ENCODE results near the gene JMJD7.

Gene JMJD7

DNA sequence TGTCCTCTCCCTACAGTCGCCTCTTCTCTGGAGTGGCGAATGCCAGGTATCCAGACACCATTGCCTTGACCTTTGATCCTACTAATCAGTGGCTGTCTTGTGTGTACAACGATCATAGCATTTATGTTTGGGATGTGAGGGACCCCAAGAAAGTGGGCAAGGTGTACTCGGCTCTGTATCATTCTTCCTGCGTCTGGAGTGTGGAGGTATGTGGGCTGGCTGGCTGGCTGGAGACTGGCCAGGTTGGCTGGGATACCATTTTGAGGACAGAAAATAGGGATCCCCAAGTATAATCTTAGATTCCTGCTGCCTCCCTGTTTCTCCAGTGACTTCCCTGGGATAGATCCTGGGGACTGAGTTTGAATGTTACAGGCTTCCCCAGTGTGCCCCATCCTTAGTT lies 13.4 kb upstream of the JMJD7 start:
- TF ChIP-seq, protein P1, sequence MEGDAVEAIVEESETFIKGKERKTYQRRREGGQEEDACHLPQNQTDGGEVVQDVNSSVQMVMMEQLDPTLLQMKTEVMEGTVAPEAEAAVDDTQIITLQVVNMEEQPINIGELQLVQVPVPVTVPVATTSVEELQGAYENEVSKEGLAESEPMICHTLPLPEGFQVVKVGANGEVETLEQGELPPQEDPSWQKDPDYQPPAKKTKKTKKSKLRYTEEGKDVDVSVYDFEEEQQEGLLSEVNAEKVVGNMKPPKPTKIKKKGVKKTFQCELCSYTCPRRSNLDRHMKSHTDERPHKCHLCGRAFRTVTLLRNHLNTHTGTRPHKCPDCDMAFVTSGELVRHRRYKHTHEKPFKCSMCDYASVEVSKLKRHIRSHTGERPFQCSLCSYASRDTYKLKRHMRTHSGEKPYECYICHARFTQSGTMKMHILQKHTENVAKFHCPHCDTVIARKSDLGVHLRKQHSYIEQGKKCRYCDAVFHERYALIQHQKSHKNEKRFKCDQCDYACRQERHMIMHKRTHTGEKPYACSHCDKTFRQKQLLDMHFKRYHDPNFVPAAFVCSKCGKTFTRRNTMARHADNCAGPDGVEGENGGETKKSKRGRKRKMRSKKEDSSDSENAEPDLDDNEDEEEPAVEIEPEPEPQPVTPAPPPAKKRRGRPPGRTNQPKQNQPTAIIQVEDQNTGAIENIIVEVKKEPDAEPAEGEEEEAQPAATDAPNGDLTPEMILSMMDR (IDR thresholded peaks at IDR 0.05; ENCODE audit: low read depth, low read length), result no peak
- DNase-seq (ENCODE audit: low read depth in 2 of 2), result no peak
- no peak overlapping the region for H3K4me3 ChIP-seq (replicated peaks in 1 of 2; ENCODE audit: low read depth in 2 of 2, low read length in 2 of 2)

DNA sequence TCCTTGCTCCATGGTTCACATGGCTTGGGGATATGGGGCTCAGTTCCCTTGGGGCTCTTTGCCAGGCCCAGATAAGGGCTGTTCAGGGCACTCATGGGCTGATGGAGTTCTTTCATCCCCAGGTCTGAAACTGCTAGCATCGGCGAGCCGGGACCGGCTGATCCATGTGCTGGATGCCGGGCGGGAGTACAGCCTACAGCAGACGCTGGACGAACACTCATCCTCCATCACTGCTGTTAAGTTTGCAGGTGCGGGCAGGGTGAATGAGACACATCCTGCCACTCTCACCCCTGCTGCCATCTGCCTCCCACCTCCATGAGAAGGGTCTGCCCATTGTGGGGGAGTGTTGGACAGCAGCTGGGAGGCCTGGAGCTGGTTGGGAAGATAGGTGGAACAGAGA lies 11.1 kb upstream of the JMJD7 start:
- no peak overlapping the region for H3K4me3 ChIP-seq (replicated peaks in 1 of 2; ENCODE audit: low read depth in 2 of 2, low read length in 2 of 2)
- TF ChIP-seq, protein P1 (IDR thresholded peaks at IDR 0.05; ENCODE audit: low read depth, low read length), result no peak
- no peak for DNase-seq (ENCODE audit: low read depth in 2 of 2)

DNA sequence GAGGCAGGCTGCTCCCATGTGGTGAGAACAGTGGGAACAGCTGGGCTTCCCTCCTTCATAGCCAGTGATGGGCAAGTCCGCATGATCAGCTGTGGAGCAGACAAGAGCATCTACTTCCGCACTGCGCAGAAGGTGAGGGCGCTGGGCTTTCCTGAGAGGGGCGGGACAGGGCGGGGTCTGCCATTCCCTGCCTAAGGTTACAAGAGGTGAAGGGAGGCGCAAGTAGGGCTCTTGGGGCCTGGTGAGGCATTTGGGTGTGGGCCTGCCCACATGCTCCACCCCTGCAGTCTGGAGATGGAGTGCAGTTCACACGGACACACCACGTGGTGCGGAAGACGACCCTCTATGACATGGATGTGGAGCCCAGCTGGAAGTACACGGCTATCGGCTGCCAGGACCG lies 10.6 kb upstream of the JMJD7 start:
- TF ChIP-seq, protein P1 (IDR thresholded peaks at IDR 0.05; ENCODE audit: low read depth, low read length), result no peak
- no peak overlapping the region for H3K4me3 ChIP-seq (replicated peaks in 1 of 2; ENCODE audit: low read depth in 2 of 2, low read length in 2 of 2)
- DNase-seq (ENCODE audit: low read depth in 2 of 2), result no peak

DNA sequence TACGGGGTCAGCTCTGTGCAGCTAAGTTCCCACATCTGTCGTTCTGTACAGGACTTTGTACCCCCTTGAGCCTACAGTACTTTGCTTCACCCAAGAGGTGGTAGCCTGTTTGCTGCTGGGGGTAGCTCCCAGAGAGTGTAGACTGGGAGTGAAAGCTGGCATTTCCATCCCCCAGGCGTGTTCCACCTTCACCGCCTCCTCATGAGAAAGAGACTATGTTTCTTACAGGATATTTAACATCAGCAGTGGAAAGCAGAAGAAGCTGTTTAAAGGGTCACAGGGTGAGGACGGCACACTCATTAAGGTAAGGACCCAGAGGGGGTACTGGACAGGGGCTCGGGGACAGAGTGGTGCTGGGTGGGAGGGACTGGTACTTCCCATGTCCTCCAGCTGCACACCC lies 10.1 kb upstream of the JMJD7 start:
- TF ChIP-seq, protein P1 (IDR thresholded peaks at IDR 0.05; ENCODE audit: low read depth, low read length), result no peak
- no peak overlapping the region for H3K4me3 ChIP-seq (replicated peaks in 1 of 2; ENCODE audit: low read depth in 2 of 2, low read length in 2 of 2)
- no peak for DNase-seq (ENCODE audit: low read depth in 2 of 2)

DNA sequence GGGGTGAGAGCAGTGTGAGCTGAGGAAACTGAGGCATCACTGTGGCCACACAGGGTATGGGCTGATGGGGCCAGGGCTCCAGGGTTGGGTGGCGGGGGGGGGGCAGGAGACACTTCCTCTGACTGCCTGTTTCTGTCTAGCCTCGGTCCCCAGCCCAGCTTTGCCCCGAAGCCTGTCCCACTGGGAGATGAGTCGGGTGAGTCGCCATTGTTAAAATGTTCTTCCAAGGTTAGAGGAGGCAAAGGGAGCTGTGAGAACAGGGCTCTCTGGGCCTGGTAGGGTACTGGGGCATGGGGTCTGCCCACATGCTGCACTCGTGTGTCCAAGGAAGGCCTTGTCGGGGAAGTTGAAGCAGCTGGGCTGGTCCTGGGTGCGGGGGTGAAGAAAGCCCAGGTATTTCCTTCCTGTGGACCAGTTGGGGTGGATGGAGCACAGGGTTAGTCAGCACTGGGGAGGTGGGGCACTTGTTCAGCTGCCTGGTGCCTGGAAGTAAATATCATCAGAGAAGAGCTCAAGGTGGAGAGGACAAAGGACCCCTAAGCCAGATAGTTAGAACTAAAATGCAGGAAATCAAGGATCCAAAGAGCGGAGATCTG lies 8.3 kb upstream of the JMJD7 start:
- no peak overlapping the region for H3K4me3 ChIP-seq (replicated peaks in 1 of 2; ENCODE audit: low read depth in 2 of 2, low read length in 2 of 2)
- no peak for DNase-seq (ENCODE audit: low read depth in 2 of 2)
- TF ChIP-seq, protein P1 (IDR thresholded peaks at IDR 0.05; ENCODE audit: low read depth, low read length), result no peak

DNA sequence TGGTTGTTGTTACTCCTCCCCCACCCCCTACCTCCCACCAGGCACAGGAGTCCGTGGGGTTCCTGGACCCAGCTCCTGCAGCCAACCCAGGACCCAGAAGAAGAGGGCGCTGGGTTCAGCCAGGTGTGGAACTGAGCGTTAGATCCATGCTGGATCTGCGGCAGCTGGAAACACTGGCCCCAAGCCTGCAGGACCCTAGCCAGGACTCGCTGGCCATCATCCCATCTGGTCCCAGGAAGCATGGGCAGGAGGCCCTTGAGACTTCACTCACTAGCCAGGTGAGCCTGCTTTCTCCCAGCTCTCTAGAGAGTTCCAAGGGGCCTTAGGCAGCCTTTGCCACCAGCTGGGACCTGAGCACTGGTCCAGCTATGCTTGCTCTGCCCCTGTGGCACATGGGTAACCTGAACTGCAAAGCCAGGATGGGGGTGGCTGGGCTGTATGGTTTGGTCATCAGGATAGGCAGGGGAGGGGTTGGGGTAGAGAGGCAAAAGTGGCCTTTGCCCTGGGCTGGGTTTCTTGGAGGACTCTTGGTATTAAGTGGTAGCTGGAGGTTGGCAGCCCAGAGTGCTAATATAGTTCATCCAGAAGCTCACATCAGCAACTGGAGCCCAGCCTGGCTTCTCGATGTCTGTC lies 7.0 kb upstream of the JMJD7 start:
- no peak overlapping the region for H3K4me3 ChIP-seq (replicated peaks in 1 of 2; ENCODE audit: low read depth in 2 of 2, low read length in 2 of 2)
- TF ChIP-seq, protein P1 (IDR thresholded peaks at IDR 0.05; ENCODE audit: low read depth, low read length), result no peak
- no peak for DNase-seq (ENCODE audit: low read depth in 2 of 2)

DNA sequence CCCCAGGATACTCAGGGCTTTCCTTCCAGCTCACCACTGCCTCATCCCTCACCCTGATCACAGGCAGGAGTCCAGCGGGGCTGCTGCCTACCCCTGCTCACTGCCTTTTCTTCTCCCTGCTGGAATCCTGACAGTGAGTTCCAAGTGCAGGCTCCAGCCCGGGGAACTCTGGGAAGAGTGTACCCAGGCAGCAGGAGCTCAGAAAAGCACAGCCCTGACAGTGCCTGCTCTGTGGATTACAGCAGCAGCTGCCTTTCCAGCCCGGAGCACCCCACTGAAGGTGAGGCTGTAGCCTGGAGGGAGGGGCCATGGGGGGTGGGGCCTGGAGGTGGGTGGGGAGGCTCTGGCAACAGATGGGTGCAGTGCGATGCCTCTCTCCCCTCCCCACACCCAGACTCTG lies 6.1 kb upstream of the JMJD7 start:
- no peak overlapping the region for H3K4me3 ChIP-seq (replicated peaks in 1 of 2; ENCODE audit: low read depth in 2 of 2, low read length in 2 of 2)
- no peak for DNase-seq (ENCODE audit: low read depth in 2 of 2)
- TF ChIP-seq, protein P1 (IDR thresholded peaks at IDR 0.05; ENCODE audit: low read depth, low read length), result no peak

Data from cardiac fibroblast (primary cell).